Measurements from ENCODE around the gene CRYBA2. TPM values are rescaled to one million over a fixed set of nuclear protein-coding genes. Genes with fewer than 3 reads are reported as not detected.

Gene CRYBA2
- total and polyA plus RNA-seq, 11 donors: not detected

DNA sequence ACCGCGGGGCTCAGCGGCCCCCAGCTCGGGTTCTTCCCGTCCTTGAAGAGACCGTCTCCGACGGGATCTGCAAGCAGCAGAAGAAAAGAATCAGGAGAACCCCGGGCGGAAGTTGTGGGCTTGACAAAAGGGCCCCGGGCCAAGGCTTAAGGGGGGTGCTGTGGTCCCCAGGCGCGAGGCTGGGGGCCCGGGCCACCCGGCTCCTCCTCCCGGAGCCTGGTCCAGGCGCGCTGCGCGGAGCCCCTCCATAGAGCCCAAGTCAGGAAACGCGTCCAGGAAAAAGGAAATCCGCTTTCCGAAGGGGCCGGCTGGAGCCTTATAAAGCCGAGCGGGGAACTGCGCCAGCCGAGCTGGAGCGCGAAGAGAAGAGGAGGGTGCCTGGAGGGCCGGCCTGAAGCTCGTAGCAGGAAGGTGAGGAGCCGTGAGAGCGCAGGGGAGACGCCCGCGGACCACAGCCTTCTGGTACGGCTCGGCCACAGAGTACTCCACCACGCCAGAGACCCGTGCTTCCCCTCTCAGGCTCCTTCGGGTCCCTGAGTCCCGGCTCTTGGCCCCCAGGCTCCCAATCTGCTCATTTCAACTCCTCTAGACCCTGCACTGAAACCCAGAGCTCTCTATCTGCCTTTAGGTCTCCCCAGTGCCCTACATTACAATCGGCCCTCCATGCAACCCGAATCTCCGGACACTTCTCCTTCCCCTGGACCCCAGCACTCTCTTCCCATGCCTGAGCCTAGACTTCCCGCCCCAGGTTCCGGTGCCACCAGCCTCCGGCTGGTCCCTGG is 8.8 kb downstream of the CRYBA2 start:
- DNase-seq (peak in 2 of 5 donors; percentile 57 to 74), ATAC-seq (peak in 3 of 4 donors; percentile 20 to 86 (median 38))
- no peak overlapping the region for H3K27ac ChIP-seq
- no peaks in the 10 kb centered on the region for H3K9me3 ChIP-seq
- peak overlapping the region; percentile 3 to 41 (median 24) for H3K4me3 ChIP-seq
- peaks cover 12 to 55% (median 43%) of the 10 kb centered on the region in 12 donors for H3K4me1 ChIP-seq
- intact Hi-C loops (cut with DNase I): no loop called here
- WGBS, 4 donors: 0 to 2% (median 1%) methylated on average over 43 to 50 of the region's 50 CpGs
- TF ChIP-seq, protein P1, sequence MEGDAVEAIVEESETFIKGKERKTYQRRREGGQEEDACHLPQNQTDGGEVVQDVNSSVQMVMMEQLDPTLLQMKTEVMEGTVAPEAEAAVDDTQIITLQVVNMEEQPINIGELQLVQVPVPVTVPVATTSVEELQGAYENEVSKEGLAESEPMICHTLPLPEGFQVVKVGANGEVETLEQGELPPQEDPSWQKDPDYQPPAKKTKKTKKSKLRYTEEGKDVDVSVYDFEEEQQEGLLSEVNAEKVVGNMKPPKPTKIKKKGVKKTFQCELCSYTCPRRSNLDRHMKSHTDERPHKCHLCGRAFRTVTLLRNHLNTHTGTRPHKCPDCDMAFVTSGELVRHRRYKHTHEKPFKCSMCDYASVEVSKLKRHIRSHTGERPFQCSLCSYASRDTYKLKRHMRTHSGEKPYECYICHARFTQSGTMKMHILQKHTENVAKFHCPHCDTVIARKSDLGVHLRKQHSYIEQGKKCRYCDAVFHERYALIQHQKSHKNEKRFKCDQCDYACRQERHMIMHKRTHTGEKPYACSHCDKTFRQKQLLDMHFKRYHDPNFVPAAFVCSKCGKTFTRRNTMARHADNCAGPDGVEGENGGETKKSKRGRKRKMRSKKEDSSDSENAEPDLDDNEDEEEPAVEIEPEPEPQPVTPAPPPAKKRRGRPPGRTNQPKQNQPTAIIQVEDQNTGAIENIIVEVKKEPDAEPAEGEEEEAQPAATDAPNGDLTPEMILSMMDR (IDR thresholded peaks at IDR 0.05): no peak
- TF ChIP-seq POLR2A (IDR thresholded peaks at IDR 0.05): no peak
- no peaks in the 10 kb centered on the region for H3K36me3 ChIP-seq
- peaks cover 78 to 100% (median 95%) of the 10 kb centered on the region in 9 donors for H3K27me3 ChIP-seq

DNA sequence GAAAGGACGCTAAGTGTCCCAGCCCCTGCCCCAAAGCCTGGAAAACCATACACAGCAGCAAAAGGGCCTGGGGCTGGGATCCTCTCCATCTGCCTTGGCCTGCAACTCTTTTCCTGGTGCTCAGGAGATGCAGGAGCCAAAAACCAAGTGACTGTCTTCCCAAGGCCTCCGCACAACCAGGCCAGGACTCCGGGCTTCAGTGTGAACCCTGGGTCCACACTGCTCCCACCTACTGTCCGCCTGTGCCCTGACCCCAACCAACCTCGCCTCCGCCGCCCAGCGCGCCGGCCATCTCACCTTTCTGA is 9.3 kb downstream of the CRYBA2 start:
- peaks cover 12 to 55% (median 43%) of the 10 kb centered on the region in 12 donors for H3K4me1 ChIP-seq
- intact Hi-C loops (cut with DNase I): no loop called here
- TF ChIP-seq, protein P1 (IDR thresholded peaks at IDR 0.05): no peak
- no peak for TF ChIP-seq POLR2A (IDR thresholded peaks at IDR 0.05)
- peaks cover 75 to 100% (median 95%) of the 10 kb centered on the region in 9 donors for H3K27me3 ChIP-seq
- no peaks in the 10 kb centered on the region for H3K9me3 ChIP-seq
- DNase-seq: no peak
- no peak overlapping the region for H3K27ac ChIP-seq
- 11 to 20% (median 14%) methylated on average over 9 to 10 of the region's 10 CpGs for WGBS, 4 donors
- no peak for ATAC-seq
- no peaks in the 10 kb centered on the region for H3K36me3 ChIP-seq
- H3K4me3 ChIP-seq: peak overlapping the region in 8 of 12 donors; percentile 3 to 41 (median 27)

DNA sequence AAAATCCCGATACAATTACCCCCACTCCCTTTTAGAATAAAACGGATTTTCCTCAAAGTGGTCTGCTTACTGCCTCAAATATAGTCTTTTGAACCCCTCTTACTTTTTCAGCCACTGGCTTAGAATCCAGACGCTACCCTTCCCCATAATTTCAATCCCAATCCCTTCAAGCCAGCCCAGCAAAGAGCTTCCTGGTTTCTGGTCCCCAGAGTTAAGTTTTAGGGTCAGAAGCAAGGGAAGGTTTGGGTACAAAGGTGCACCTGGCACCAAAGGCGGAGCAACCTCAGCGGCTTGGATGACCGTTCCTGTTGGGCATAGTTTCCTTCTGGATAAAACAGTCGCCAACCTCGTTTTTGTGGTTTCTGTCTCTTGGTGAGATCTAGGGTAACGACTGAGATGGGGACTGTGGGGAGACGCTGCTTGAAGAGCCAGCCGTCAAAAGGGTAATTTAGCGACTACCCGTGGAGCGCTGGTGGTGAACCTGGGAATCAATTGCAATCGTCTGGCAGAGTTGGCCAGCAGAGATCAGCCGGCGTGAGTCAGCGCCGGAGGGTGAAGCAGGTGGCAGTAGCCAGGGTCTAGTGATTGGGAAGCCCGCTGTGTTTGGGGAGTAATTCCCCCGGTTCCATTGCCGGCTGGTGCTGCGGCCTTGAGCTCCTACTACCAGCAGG is 9.8 kb downstream of the CRYBA2 start:
- Histone ChIP-seq H3K4me3 (peak overlapping the region in 1 of 12 donors; percentile 10), H3K27ac (no peak overlapping the region), H3K27me3 (peaks cover 71 to 100% (median 95%) of the 10 kb centered on the region in 9 donors), H3K36me3 (no peaks in the 10 kb centered on the region), H3K4me1 (peaks cover 12 to 55% (median 43%) of the 10 kb centered on the region in 12 donors), H3K9me3 (no peaks in the 10 kb centered on the region)
- no peak for TF ChIP-seq POLR2A (IDR thresholded peaks at IDR 0.05)
- TF ChIP-seq, protein P1 (IDR thresholded peaks at IDR 0.05): no peak
- no peak for DNase-seq
- intact Hi-C loops (cut with DNase I): no loop called here
- WGBS, 4 donors: 12 to 26% (median 19%) methylated on average over 20 to 23 of the region's 23 CpGs
- no peak for ATAC-seq

DNA sequence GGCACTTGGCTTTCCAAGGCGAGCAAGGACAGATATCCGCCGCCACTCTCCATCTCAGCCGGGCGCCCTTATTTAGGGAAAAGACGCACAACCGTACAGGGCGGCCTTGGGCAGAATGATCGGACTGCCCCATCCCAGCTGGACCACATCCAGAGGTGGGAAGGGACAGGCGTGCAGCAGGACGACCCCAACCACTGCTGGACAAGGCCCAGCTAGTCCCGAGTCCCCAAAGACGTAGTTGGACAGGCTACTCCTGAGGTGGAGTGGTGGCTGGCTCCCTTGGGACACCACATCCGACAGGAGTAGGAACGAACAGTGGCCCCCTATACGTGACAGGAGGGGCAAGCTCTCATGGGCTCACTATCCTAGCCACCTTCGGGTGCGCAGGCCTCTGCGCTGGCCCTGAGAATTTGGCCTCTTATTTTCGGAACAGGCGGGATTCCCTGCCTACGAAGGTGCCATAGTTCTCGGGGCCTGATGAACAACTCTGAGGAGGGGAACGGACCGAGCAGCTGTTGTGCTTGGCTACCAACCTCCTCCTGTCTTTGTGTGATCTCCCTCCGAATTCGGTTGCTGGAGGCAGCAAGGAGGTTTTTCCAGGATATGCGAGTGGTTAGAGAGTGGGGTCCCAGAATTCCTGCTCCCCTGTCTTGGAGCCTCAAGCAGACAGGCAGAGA is 10.5 kb downstream of the CRYBA2 start:
- H3K4me1 ChIP-seq: peaks cover 12 to 55% (median 43%) of the 10 kb centered on the region in 12 donors

More for the DNA sequence above, 10.5 kb downstream of the CRYBA2 start:
- H3K4me3 ChIP-seq: peak overlapping the region in 7 of 12 donors; percentile 23 to 44 (median 32)
- H3K27me3 ChIP-seq: peaks cover 71 to 100% (median 90%) of the 10 kb centered on the region in 9 donors
- 7 to 16% (median 10%) methylated on average over 16 to 28 of the region's 28 CpGs for WGBS, 4 donors
- TF ChIP-seq, protein P1 (IDR thresholded peaks at IDR 0.05): no peak
- no peak for TF ChIP-seq POLR2A (IDR thresholded peaks at IDR 0.05)
- no peak overlapping the region for H3K27ac ChIP-seq
- intact Hi-C loops (cut with DNase I): no loop called here
- H3K9me3 ChIP-seq: no peaks in the 10 kb centered on the region
- DNase-seq (no peak), ATAC-seq (no peak)
- no peaks in the 10 kb centered on the region for H3K36me3 ChIP-seq
